H54 (cell line): ENCODE data around the gene ZDHHC14.
"Not testable (repeated sequence)": the region's sequence is repeated elsewhere in the genome, so short reads cannot be mapped to it uniquely, and the experiment has no call there.

Experiments
- DNase-seq: peaks from one replicate; pipeline ENCODE4 v3.0.0; 2011; ENCODE audit warnings: low spot score, mixed read lengths; ENCODE audit not compliant: insufficient read length
- FAIRE-seq: peaks from 3 replicates; lab custom pipeline; 2011; peaks lifted over from hg19 to GRCh38; lab: Jason Lieb, UNC
- POLR2A ChIP-seq: IDR thresholded peaks from 2 replicates; pipeline ENCODE4 v1.6.1; 2011; ENCODE audit warnings: low read depth, mild to moderate bottlenecking, low read length

ZDHHC14 gene

GRCh38 chr6:157568702-157569101 is 187.7 kb downstream of the ZDHHC14 start:
- DNase-seq (no peak), FAIRE-seq (no peak)
- TF ChIP-seq POLR2A = no peak

GRCh38 chr6:157569543-157569942 is 188.6 kb downstream of the ZDHHC14 start:
- DNase-seq (no peak), FAIRE-seq (no peak)
- no peak for TF ChIP-seq POLR2A

GRCh38 chr6:157570104-157570503 is 189.1 kb downstream of the ZDHHC14 start:
- DNase-seq (no peak), FAIRE-seq (no peak)
- TF ChIP-seq POLR2A = no peak

- DNase-seq = no peak
- no peak for FAIRE-seq
- TF ChIP-seq POLR2A = no peak
Measured at GRCh38 chr6:157570752-157571151, 189.8 kb downstream of the ZDHHC14 start.

- no peak for FAIRE-seq
- DNase-seq = no peak
- TF ChIP-seq POLR2A = no peak
Measured at GRCh38 chr6:157571269-157571668, 190.3 kb downstream of the ZDHHC14 start.

GRCh38 chr6:157571950-157572349 is 191.0 kb downstream of the ZDHHC14 start:
- no peak for FAIRE-seq
- no peak for TF ChIP-seq POLR2A
- no peak for DNase-seq

GRCh38 chr6:157574851-157575424 is 193.9 kb downstream of the ZDHHC14 start:
- no peak for DNase-seq
- TF ChIP-seq POLR2A = no peak
- no peak for FAIRE-seq

GRCh38 chr6:157575436-157576145 is 194.6 kb downstream of the ZDHHC14 start:
- no peak for DNase-seq
- TF ChIP-seq POLR2A = no peak
- FAIRE-seq = no peak

- not testable (repeated sequence) for FAIRE-seq, DNase-seq
Measured at GRCh38 chr6:157576991-157577390, 196.0 kb downstream of the ZDHHC14 start.

- FAIRE-seq, DNase-seq: not testable (repeated sequence)
Measured at GRCh38 chr6:157578527-157578926, 197.5 kb downstream of the ZDHHC14 start.

- FAIRE-seq = no peak
- no peak for DNase-seq
- no peak for TF ChIP-seq POLR2A
Measured at GRCh38 chr6:157579467-157580031, 198.6 kb downstream of the ZDHHC14 start.

- no peak for TF ChIP-seq POLR2A
- FAIRE-seq (no peak), DNase-seq (no peak)
Measured at GRCh38 chr6:157584036-157584435, 203.0 kb downstream of the ZDHHC14 start.

- DNase-seq = no peak
- FAIRE-seq = no peak
- no peak for TF ChIP-seq POLR2A
Measured at GRCh38 chr6:157585274-157586087, 204.5 kb downstream of the ZDHHC14 start.

- FAIRE-seq = no peak
- TF ChIP-seq POLR2A = no peak
- DNase-seq = no peak
Measured at GRCh38 chr6:157586088-157586414, 205.1 kb downstream of the ZDHHC14 start.
